ENCODE measurements around the gene ATP5PO.
"Not testable (repeated sequence)": the region's sequence is repeated elsewhere in the genome, so short reads cannot be mapped to it uniquely, and the experiment has no call there.

The ATP5PO gene

GRCh38 chr21:33874161-33874560, 41.4 kb downstream of the ATP5PO start:
- Histone ChIP-seq H3K9ac (ENCODE audit: insufficient read length) (no peak overlapping the region), H3K27ac (no peak overlapping the region), H3K4me3 (no peak overlapping the region), H3K9me3 (ENCODE audit: low read depth, low read length) (no peaks in the 10 kb centered on the region), H3K36me3 (ENCODE audit: insufficient read depth, low read length) (no peaks in the 10 kb centered on the region)
- TF ChIP-seq POLR2AphosphoS5 (IDR thresholded peaks at IDR 0.05; ENCODE audit: borderline replicate concordance, low read depth, low read length), result no peak
- TF ChIP-seq FOXP2 (optimal IDR thresholded peaks at IDR 0.05; ENCODE audit: control extremely low read depth, extremely low read length, insufficient read depth), result no peak
- TF ChIP-seq EZH2 (IDR thresholded peaks at IDR 0.05), result no peak
- DNase-seq (ENCODE audit: low read depth, low spot score), result no peak

- no peak for TF ChIP-seq FOXP2 (optimal IDR thresholded peaks at IDR 0.05; ENCODE audit: control extremely low read depth, extremely low read length, insufficient read depth)
- TF ChIP-seq EZH2 (IDR thresholded peaks at IDR 0.05), result no peak
- no peak for TF ChIP-seq POLR2AphosphoS5 (IDR thresholded peaks at IDR 0.05; ENCODE audit: borderline replicate concordance, low read depth, low read length)
- H3K36me3 ChIP-seq (ENCODE audit: insufficient read depth, low read length), result no peaks in the 10 kb centered on the region
- DNase-seq (ENCODE audit: low read depth, low spot score), result no peak
- H3K4me3 ChIP-seq, result no peak overlapping the region
- H3K9ac ChIP-seq (ENCODE audit: insufficient read length), result no peak overlapping the region
- no peaks in the 10 kb centered on the region for H3K9me3 ChIP-seq (ENCODE audit: low read depth, low read length)
- H3K27ac ChIP-seq, result no peak overlapping the region
Measured at GRCh38 chr21:33872881-33873515, 42.6 kb downstream of the ATP5PO start.

GRCh38 chr21:33871171-33871570, 44.4 kb downstream of the ATP5PO start:
- Histone ChIP-seq H3K9ac (ENCODE audit: insufficient read length) (no peak overlapping the region), H3K27ac (no peak overlapping the region), H3K36me3 (ENCODE audit: insufficient read depth, low read length) (no peaks in the 10 kb centered on the region), H3K4me3 (no peak overlapping the region), H3K9me3 (ENCODE audit: low read depth, low read length) (no peaks in the 10 kb centered on the region)
- no peak for TF ChIP-seq POLR2AphosphoS5 (IDR thresholded peaks at IDR 0.05; ENCODE audit: borderline replicate concordance, low read depth, low read length)
- TF ChIP-seq FOXP2 (optimal IDR thresholded peaks at IDR 0.05; ENCODE audit: control extremely low read depth, extremely low read length, insufficient read depth), result no peak
- no peak for TF ChIP-seq EZH2 (IDR thresholded peaks at IDR 0.05)
- DNase-seq (ENCODE audit: low read depth, low spot score), result no peak

- no peak for DNase-seq (ENCODE audit: low read depth, low spot score)
- Histone ChIP-seq H3K4me3 (no peak overlapping the region), H3K36me3 (ENCODE audit: insufficient read depth, low read length) (no peaks in the 10 kb centered on the region), H3K9ac (ENCODE audit: insufficient read length) (no peak overlapping the region), H3K9me3 (ENCODE audit: low read depth, low read length) (no peaks in the 10 kb centered on the region), H3K27ac (no peak overlapping the region)
- no peak for TF ChIP-seq EZH2 (IDR thresholded peaks at IDR 0.05)
- no peak for TF ChIP-seq POLR2AphosphoS5 (IDR thresholded peaks at IDR 0.05; ENCODE audit: borderline replicate concordance, low read depth, low read length)
- no peak for TF ChIP-seq FOXP2 (optimal IDR thresholded peaks at IDR 0.05; ENCODE audit: control extremely low read depth, extremely low read length, insufficient read depth)
Measured at GRCh38 chr21:33870768-33871167, 44.8 kb downstream of the ATP5PO start.

DNA sequence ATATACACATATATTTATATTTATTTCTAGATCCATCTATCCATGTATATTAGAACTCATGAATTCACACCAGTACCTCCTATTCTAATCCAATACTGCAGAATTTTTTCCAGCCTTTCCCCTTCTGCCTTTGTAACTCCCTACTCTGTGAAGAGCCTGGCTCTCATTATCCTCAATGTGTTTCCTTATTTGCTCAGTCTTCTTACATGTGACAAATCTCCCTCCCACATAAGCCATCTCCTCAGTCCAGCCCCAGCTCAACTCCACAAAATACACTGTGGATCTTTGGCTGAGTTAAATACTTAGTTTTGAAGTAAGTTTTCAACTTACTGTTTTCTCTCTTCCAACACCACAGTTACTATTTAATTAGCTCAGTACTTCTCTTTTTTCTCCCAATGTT, 45.7 kb downstream of the ATP5PO start:
- H3K4me3 ChIP-seq, result no peak overlapping the region
- H3K9me3 ChIP-seq (ENCODE audit: low read depth, low read length), result no peaks in the 10 kb centered on the region
- H3K9ac ChIP-seq (ENCODE audit: insufficient read length), result no peak overlapping the region
- no peak for DNase-seq (ENCODE audit: low read depth, low spot score)
- no peak overlapping the region for H3K27ac ChIP-seq
- H3K36me3 ChIP-seq (ENCODE audit: insufficient read depth, low read length), result no peaks in the 10 kb centered on the region
- TF ChIP-seq FOXP2 (optimal IDR thresholded peaks at IDR 0.05; ENCODE audit: control extremely low read depth, extremely low read length, insufficient read depth) (no peak), EZH2 (IDR thresholded peaks at IDR 0.05) (no peak), POLR2AphosphoS5 (IDR thresholded peaks at IDR 0.05; ENCODE audit: borderline replicate concordance, low read depth, low read length) (no peak)

DNA sequence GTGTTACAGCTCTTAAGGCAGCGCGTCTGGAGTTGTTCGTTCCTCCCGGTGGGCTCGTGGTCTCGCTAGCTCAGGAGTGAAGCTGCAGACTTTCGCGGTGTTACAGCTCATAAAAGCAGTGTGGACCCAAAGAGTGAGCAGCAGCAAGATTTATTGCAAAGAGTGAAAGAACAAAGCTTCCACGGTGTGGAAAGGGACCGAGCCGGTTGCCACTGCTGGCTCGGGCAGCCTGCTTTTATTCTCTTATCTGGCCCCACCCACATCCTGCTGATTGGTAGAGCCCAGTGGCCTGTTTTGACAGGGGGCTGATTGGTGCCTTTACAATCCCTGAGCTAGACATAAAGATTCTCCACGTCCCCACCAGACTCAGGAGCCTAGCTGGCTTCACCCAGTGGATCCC, 47.7 kb downstream of the ATP5PO start:
- not testable (repeated sequence) for H3K9me3 ChIP-seq (ENCODE audit: low read depth, low read length); H3K9ac ChIP-seq (ENCODE audit: insufficient read length); H3K4me3 ChIP-seq; DNase-seq (ENCODE audit: low read depth, low spot score); H3K27ac ChIP-seq; H3K36me3 ChIP-seq (ENCODE audit: insufficient read depth, low read length)

DNA sequence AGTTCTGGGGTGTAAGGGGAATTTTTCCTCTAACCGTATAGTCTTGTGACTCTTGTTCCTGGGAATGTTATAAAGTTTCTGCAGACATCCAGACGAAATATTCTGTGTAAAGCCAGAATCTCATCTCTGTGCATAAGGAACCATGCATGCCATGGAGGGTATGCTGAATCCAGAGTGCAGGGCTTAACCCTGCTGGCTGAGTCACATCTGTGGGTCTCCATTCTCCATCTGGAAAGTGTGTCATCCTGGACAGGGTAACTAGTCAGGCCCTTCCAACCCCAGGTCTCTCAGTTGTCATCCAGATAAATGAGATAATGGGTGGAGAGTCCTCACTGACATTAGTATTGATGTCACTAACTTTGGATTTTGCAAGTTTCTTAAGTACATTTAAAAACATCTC, 48.8 kb downstream of the ATP5PO start:
- DNase-seq (ENCODE audit: low read depth, low spot score), result no peak

GRCh38 chr21:33865996-33866575, 49.5 kb downstream of the ATP5PO start:
- H3K9me3 ChIP-seq (ENCODE audit: low read depth, low read length), result no peaks in the 10 kb centered on the region

More for the DNA sequence above, 48.8 kb downstream of the ATP5PO start:
- TF ChIP-seq POLR2AphosphoS5 (IDR thresholded peaks at IDR 0.05; ENCODE audit: borderline replicate concordance, low read depth, low read length) (no peak), EZH2 (IDR thresholded peaks at IDR 0.05) (no peak)
- no peaks in the 10 kb centered on the region for H3K9me3 ChIP-seq (ENCODE audit: low read depth, low read length)
- H3K27ac ChIP-seq, result no peak overlapping the region
- H3K4me3 ChIP-seq, result no peak overlapping the region
- no peak overlapping the region for H3K9ac ChIP-seq (ENCODE audit: insufficient read length)
- no peaks in the 10 kb centered on the region for H3K36me3 ChIP-seq (ENCODE audit: insufficient read depth, low read length)

GRCh38 chr21:33865176-33865575, 50.4 kb downstream of the ATP5PO start:
- Histone ChIP-seq H3K27ac (no peak overlapping the region), H3K9ac (ENCODE audit: insufficient read length) (no peak overlapping the region), H3K36me3 (ENCODE audit: insufficient read depth, low read length) (no peaks in the 10 kb centered on the region), H3K4me3 (no peak overlapping the region), H3K9me3 (ENCODE audit: low read depth, low read length) (no peaks in the 10 kb centered on the region)
- TF ChIP-seq EZH2 (IDR thresholded peaks at IDR 0.05) (no peak), FOXP2 (optimal IDR thresholded peaks at IDR 0.05; ENCODE audit: control extremely low read depth, extremely low read length, insufficient read depth) (no peak), POLR2AphosphoS5 (IDR thresholded peaks at IDR 0.05; ENCODE audit: borderline replicate concordance, low read depth, low read length) (no peak)
- DNase-seq (ENCODE audit: low read depth, low spot score), result no peak

More at GRCh38 chr21:33865996-33866575, 49.5 kb downstream of the ATP5PO start:
- H3K9ac ChIP-seq (ENCODE audit: insufficient read length), result no peak overlapping the region
- no peak for DNase-seq (ENCODE audit: low read depth, low spot score)
- H3K4me3 ChIP-seq, result no peak overlapping the region
- H3K27ac ChIP-seq, result no peak overlapping the region
- no peaks in the 10 kb centered on the region for H3K36me3 ChIP-seq (ENCODE audit: insufficient read depth, low read length)
- TF ChIP-seq EZH2 (IDR thresholded peaks at IDR 0.05), result no peak
